Central memory CD8-positive, alpha-beta T cell (primary cell): ENCODE data around the gene ENOX2.

Experiments
- ATAC-seq: fragments of 150-1000 bp; cut with Tn5 transposase; replicated peaks from 2 replicates; pipeline ENCODE4 v1.10.0; 2022; ENCODE audit warnings: mild to moderate bottlenecking, moderate FRiP score, moderate number of reproducible peaks; ENCODE audit not compliant: poor library complexity, severe bottlenecking; ENCODE audit errors: extremely low read depth
- DNase-seq, 2 donors: peaks; one replicate each; pipeline ENCODE4 v3.0.0; 2021; ENCODE audit warnings: low spot score in 2 of 2
- H3K27ac Mint-ChIP-seq: one replicate; pipeline ENCODE4 v1.8.0; 2022; ENCODE audit warnings: low read depth, mild to moderate bottlenecking, moderate library complexity, mixed read lengths
- H3K27me3 Mint-ChIP-seq: one replicate; pipeline ENCODE4 v1.8.0; 2022; ENCODE audit warnings: mixed read lengths
- H3K36me3 Mint-ChIP-seq: one replicate; pipeline ENCODE4 v1.8.0; 2022; ENCODE audit warnings: mild to moderate bottlenecking, moderate library complexity, mixed read lengths; ENCODE audit not compliant: insufficient read depth
- H3K4me1 Mint-ChIP-seq: one replicate; pipeline ENCODE4 v1.8.0; 2022; ENCODE audit warnings: mixed read lengths
- H3K4me3 Mint-ChIP-seq: one replicate; pipeline ENCODE4 v1.8.0; 2022; ENCODE audit warnings: mild to moderate bottlenecking, moderate library complexity, mixed read lengths
- H3K9me3 Mint-ChIP-seq: one replicate; pipeline ENCODE4 v1.8.0; 2022; ENCODE audit warnings: mixed read lengths

The ENOX2 gene

GRCh38 chrX:130652824-130653578, 250.0 kb downstream of the ENOX2 start:
- Mint-ChIP-seq H3K4me1 (no peaks in the 10 kb centered on the region), H3K9me3 (no peaks in the 10 kb centered on the region), H3K4me3 (no peak overlapping the region), H3K27me3 (no peaks in the 10 kb centered on the region), H3K27ac (no peak overlapping the region), H3K36me3 (peaks cover 5% of the 10 kb centered on the region)
- DNase-seq = no peak
- ATAC-seq = no peak

- Mint-ChIP-seq H3K27ac (no peak overlapping the region), H3K9me3 (no peaks in the 10 kb centered on the region), H3K36me3 (peaks cover 7% of the 10 kb centered on the region), H3K4me3 (no peak overlapping the region), H3K27me3 (no peaks in the 10 kb centered on the region), H3K4me1 (no peaks in the 10 kb centered on the region)
- DNase-seq = no peak
- no peak for ATAC-seq
Measured at GRCh38 chrX:130649738-130650137, 253.3 kb downstream of the ENOX2 start.

DNA sequence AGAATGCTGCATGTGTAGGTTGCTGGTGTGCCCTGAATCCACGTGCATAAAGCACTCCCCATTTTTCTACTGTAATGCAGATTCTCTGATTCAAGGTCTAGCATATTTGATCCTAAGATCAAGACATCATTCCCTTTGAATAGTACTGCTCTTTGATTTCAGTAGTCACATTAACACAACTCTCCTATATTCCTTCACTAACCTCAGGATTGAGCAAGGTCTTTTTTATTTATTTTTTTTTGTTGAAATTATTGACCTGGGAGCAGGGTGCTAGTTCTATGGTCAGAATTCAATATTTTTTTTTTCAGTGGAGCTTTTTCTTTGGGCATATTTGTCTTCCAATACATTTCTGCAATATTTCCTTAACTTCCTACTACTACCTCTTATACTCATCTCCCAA, 255.5 kb downstream of the ENOX2 start:
- DNase-seq = no peak
- peaks cover 5% of the 10 kb centered on the region for H3K36me3 Mint-ChIP-seq
- no peak for ATAC-seq
- no peak overlapping the region for H3K27ac Mint-ChIP-seq
- H3K9me3 Mint-ChIP-seq = no peaks in the 10 kb centered on the region
- H3K27me3 Mint-ChIP-seq = no peaks in the 10 kb centered on the region
- H3K4me3 Mint-ChIP-seq = no peak overlapping the region
- H3K4me1 Mint-ChIP-seq = no peaks in the 10 kb centered on the region

GRCh38 chrX:130645955-130646583, 256.9 kb downstream of the ENOX2 start:
- Mint-ChIP-seq H3K27me3 (no peaks in the 10 kb centered on the region), H3K9me3 (no peaks in the 10 kb centered on the region), H3K27ac (no peak overlapping the region), H3K4me3 (no peak overlapping the region), H3K4me1 (no peaks in the 10 kb centered on the region), H3K36me3 (peaks cover 5% of the 10 kb centered on the region)
- DNase-seq (no peak), ATAC-seq (no peak)

GRCh38 chrX:130637591-130637990, 265.4 kb downstream of the ENOX2 start:
- Mint-ChIP-seq H3K27me3 (no peaks in the 10 kb centered on the region), H3K4me3 (no peak overlapping the region), H3K27ac (no peak overlapping the region), H3K4me1 (no peaks in the 10 kb centered on the region), H3K36me3 (peaks cover 1% of the 10 kb centered on the region), H3K9me3 (no peaks in the 10 kb centered on the region)
- no peak for DNase-seq
- no peak for ATAC-seq

DNA sequence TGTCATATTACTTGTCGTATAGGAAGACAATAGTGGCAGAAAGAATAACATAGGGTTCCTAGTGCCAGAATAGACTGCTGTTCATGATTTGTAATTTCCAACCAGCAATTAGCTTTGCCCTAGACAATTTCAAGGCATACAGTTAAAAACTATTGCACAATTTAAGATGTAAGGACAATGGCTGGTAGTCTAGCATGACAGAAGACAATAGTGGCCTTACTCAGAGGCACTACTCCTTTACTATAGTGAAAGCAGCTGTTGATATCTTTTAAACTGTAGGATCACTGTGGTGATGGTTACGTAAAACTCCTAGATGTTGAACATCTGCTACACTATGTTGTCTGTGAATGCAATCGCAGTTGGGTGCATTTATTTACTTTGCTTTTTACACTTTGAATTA, 266.7 kb downstream of the ENOX2 start:
- DNase-seq (no peak), ATAC-seq (no peak)
- no peak overlapping the region for H3K27ac Mint-ChIP-seq
- no peak overlapping the region for H3K4me3 Mint-ChIP-seq
- peaks cover 2% of the 10 kb centered on the region for H3K36me3 Mint-ChIP-seq
- no peaks in the 10 kb centered on the region for H3K9me3 Mint-ChIP-seq
- no peaks in the 10 kb centered on the region for H3K27me3 Mint-ChIP-seq
- no peaks in the 10 kb centered on the region for H3K4me1 Mint-ChIP-seq

- DNase-seq = no peak
- H3K4me3 Mint-ChIP-seq = no peak overlapping the region
- H3K4me1 Mint-ChIP-seq = no peaks in the 10 kb centered on the region
- no peak overlapping the region for H3K27ac Mint-ChIP-seq
- no peaks in the 10 kb centered on the region for H3K9me3 Mint-ChIP-seq
- no peak for ATAC-seq
- H3K36me3 Mint-ChIP-seq = peaks cover 7% of the 10 kb centered on the region
- no peaks in the 10 kb centered on the region for H3K27me3 Mint-ChIP-seq
Measured at GRCh38 chrX:130631011-130631410, 272.0 kb downstream of the ENOX2 start.

GRCh38 chrX:130628516-130628915, 274.5 kb downstream of the ENOX2 start:
- Mint-ChIP-seq H3K27ac (no peak overlapping the region), H3K27me3 (no peaks in the 10 kb centered on the region), H3K4me3 (no peak overlapping the region), H3K9me3 (no peaks in the 10 kb centered on the region), H3K36me3 (peaks cover 6% of the 10 kb centered on the region), H3K4me1 (no peaks in the 10 kb centered on the region)
- DNase-seq (no peak), ATAC-seq (no peak)

- Mint-ChIP-seq H3K4me3 (no peak overlapping the region), H3K36me3 (peaks cover 4% of the 10 kb centered on the region), H3K9me3 (no peaks in the 10 kb centered on the region), H3K27ac (no peak overlapping the region), H3K4me1 (no peaks in the 10 kb centered on the region), H3K27me3 (no peaks in the 10 kb centered on the region)
- no peak for ATAC-seq
- no peak for DNase-seq
Measured at GRCh38 chrX:130626521-130626920, 276.5 kb downstream of the ENOX2 start.

DNA sequence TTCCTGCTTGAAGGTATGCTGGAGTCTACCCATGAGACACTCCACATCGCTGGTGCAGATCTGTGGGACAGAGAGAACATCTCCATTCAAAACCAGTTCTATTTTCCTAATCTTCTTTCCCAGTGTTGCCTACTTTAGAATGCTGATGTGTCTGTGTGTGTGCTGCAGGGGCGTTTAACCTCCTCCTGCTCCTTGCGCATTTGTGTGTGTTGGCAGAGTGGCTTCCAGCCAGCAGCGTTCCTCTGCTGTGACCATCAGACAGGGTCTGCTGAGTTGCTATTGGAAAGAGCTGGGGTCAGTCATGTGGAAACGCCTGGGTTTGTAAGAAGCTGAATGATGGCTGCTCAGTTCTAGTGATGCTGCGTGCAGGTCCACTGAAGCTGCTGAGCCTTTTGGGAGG, 277.6 kb downstream of the ENOX2 start:
- DNase-seq (no peak), ATAC-seq (no peak)
- H3K4me3 Mint-ChIP-seq = no peak overlapping the region
- no peaks in the 10 kb centered on the region for H3K4me1 Mint-ChIP-seq
- H3K9me3 Mint-ChIP-seq = no peaks in the 10 kb centered on the region
- no peak overlapping the region for H3K27ac Mint-ChIP-seq
- peaks cover 4% of the 10 kb centered on the region for H3K36me3 Mint-ChIP-seq
- H3K27me3 Mint-ChIP-seq = no peaks in the 10 kb centered on the region

DNA sequence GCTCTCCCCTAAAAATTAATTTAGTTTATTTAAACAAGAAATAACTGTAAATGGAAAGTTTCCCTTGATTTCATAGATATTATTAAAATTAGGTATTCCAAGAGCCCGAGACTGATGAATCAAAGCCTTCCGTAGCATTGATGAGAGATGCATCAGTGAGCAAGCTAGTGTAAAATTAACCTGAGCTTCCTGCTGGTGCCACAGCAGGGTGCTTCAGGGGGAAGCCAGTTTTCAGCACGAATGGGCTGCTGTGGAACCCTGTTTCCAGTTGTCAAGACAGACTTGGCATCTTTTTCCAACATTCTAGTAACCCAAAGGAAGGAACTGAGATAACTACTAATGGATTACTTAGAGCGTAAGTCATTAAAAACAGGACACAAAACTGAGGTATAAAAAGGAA, 279.5 kb downstream of the ENOX2 start:
- peaks cover 4% of the 10 kb centered on the region for H3K36me3 Mint-ChIP-seq
- no peak overlapping the region for H3K4me3 Mint-ChIP-seq
- no peaks in the 10 kb centered on the region for H3K9me3 Mint-ChIP-seq
- no peak overlapping the region for H3K27ac Mint-ChIP-seq
- no peaks in the 10 kb centered on the region for H3K27me3 Mint-ChIP-seq
- ATAC-seq (no peak), DNase-seq (no peak)
- H3K4me1 Mint-ChIP-seq = no peaks in the 10 kb centered on the region

GRCh38 chrX:130615941-130616340, 287.1 kb downstream of the ENOX2 start:
- Mint-ChIP-seq H3K27me3 (no peaks in the 10 kb centered on the region), H3K4me3 (no peak overlapping the region), H3K36me3 (no peaks in the 10 kb centered on the region), H3K27ac (no peak overlapping the region), H3K4me1 (no peaks in the 10 kb centered on the region), H3K9me3 (no peaks in the 10 kb centered on the region)
- DNase-seq (no peak), ATAC-seq (no peak)

DNA sequence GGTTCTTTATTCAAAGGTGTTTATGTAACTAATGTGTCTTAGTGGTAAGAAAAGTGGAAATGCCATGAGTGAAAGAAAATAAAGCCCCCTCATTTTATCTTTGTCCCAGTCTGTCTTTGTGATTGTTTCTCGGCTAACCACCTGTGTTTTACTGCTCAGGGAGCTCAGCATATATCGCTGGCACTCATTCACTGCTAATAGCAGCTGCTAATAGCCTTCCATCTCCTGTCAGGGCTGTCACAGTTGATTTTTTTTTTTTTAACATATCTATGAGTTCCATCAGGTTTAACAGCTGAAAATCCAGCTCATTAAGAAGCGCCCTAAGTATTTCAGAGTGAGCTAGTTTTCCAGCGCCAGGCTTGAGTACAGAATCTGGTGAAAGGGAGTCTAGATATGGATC, 295.6 kb downstream of the ENOX2 start:
- no peak for ATAC-seq
- Mint-ChIP-seq H3K9me3 (no peaks in the 10 kb centered on the region), H3K27me3 (no peaks in the 10 kb centered on the region), H3K4me3 (no peak overlapping the region), H3K4me1 (no peaks in the 10 kb centered on the region), H3K36me3 (no peaks in the 10 kb centered on the region), H3K27ac (no peak overlapping the region)
- no peak for DNase-seq
